HL-60 (cell line): ENCODE measurements around the gene ISG15.

Source experiments
- DNase-seq, 2 experiments: peaks; one replicate each; pipeline ENCODE4 v3.0.0-alpha.2; 2010 to 2020; ENCODE audit warnings: low read depth in 1 of 2, low spot score in 1 of 2
- H3K27ac ChIP-seq: fragments of 250-450 bp; sonication (Bioruptor Pico); replicated peaks from 2 replicates; pipeline ENCODE4 v1.5.1; 2020; ENCODE audit warnings: mild to moderate bottlenecking, moderate library complexity
- H3K27me3 ChIP-seq: fragments of 250-450 bp; sonication (Bioruptor Pico); 2 replicates; pipeline ENCODE4 v1.5.1; 2021; ENCODE audit warnings: mild to moderate bottlenecking, moderate library complexity; ENCODE audit not compliant: insufficient read depth, poor library complexity, severe bottlenecking
- H3K4me3 ChIP-seq: replicated peaks from 2 replicates; pipeline ENCODE4 v1.5.1; 2011; ENCODE audit warnings: mild to moderate bottlenecking, control low read depth, low read length; ENCODE audit not compliant: insufficient read depth
- GABPA ChIP-seq: IDR thresholded peaks from 2 replicates; pipeline ENCODE4 v1.6.1; 2012; ENCODE audit warnings: low read depth
- POLR2AphosphoS5 ChIP-seq: IDR thresholded peaks from 2 replicates; pipeline ENCODE4 v1.6.1; 2012; ENCODE audit warnings: low read depth
- SPI1 ChIP-seq: IDR thresholded peaks from 2 replicates; pipeline ENCODE4 v1.6.1; 2012; ENCODE audit warnings: low read depth, mild to moderate bottlenecking, borderline replicate concordance
- TF ChIP-seq, protein P1 (sequence below): IDR thresholded peaks from one replicate; pipeline ENCODE4 v1.5.1; 2011; ENCODE audit warnings: low read length, control low read depth, inconsistent platforms; ENCODE audit not compliant: insufficient read depth
- TF ChIP-seq, protein P2 (sequence below): IDR thresholded peaks from 2 replicates; pipeline ENCODE4 v1.6.1; 2012; ENCODE audit warnings: low read depth; ENCODE audit not compliant: insufficient replicate concordance

ISG15 gene

DNA sequence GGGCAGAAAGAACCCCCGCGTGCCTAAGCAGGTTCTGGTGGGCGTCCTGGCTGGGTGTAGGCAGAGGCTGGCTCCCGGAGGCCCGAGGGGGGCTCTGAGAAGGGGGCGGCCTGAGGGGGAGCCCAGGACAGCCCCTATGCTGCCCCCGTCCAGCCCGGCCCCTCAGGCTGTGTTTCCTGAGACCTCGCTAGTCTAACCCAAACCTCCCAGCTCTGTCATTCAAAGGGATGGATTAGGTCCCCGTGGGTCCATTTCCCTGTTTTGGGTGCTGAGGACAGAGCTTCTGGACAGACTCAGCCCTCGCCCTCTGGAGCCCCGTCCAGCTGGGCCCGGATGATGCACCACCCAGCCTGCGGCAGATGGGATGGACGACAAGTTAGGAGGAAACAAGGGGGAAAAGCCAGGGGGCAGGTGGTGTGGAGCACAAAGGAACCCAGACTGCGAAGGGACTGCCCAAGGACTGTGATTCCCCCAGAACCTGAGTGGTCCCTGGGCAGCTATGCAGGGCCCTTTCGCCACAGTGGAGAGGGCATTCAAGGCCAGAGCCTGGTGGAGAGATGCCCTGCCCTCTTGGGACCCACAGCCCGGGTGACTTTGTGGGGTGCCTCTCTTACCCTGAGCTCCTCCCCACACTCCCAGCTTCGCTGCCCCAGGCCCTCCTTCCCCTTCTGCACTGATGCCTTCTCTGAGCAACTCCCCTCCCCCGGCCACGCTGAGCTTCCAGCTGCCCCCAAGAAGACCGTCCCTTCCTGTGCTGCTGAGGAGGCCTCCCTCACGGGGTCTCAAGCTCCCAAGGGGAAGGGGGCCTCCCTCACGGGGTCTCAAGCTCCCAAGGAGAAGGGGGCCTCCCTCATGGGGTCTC, 16.2 kb upstream of the ISG15 start:
- no peak overlapping the region for H3K4me3 ChIP-seq
- TF ChIP-seq, protein P1, sequence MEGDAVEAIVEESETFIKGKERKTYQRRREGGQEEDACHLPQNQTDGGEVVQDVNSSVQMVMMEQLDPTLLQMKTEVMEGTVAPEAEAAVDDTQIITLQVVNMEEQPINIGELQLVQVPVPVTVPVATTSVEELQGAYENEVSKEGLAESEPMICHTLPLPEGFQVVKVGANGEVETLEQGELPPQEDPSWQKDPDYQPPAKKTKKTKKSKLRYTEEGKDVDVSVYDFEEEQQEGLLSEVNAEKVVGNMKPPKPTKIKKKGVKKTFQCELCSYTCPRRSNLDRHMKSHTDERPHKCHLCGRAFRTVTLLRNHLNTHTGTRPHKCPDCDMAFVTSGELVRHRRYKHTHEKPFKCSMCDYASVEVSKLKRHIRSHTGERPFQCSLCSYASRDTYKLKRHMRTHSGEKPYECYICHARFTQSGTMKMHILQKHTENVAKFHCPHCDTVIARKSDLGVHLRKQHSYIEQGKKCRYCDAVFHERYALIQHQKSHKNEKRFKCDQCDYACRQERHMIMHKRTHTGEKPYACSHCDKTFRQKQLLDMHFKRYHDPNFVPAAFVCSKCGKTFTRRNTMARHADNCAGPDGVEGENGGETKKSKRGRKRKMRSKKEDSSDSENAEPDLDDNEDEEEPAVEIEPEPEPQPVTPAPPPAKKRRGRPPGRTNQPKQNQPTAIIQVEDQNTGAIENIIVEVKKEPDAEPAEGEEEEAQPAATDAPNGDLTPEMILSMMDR, result no peak
- TF ChIP-seq POLR2AphosphoS5 (no peak), SPI1 (no peak), GABPA (no peak)
- peaks cover 47% of the 10 kb centered on the region for H3K27me3 ChIP-seq
- H3K27ac ChIP-seq, result no peak overlapping the region
- no peak for DNase-seq

DNA sequence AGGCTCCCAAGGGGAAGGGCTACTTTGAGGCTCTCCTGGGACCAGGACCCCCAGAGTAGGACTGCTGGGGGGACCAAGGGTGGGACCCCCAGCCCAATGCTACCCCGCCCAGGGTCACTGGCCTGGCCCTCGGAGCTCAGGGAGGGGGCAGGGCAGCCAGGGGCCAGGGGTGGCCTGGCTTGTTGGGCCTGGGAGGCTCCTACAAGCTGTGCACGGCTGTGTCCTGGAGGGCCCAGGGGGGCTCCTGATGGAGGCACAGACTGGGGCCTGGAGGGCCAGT, 15.6 kb upstream of the ISG15 start:
- TF ChIP-seq GABPA, result no peak
- TF ChIP-seq, protein P2, sequence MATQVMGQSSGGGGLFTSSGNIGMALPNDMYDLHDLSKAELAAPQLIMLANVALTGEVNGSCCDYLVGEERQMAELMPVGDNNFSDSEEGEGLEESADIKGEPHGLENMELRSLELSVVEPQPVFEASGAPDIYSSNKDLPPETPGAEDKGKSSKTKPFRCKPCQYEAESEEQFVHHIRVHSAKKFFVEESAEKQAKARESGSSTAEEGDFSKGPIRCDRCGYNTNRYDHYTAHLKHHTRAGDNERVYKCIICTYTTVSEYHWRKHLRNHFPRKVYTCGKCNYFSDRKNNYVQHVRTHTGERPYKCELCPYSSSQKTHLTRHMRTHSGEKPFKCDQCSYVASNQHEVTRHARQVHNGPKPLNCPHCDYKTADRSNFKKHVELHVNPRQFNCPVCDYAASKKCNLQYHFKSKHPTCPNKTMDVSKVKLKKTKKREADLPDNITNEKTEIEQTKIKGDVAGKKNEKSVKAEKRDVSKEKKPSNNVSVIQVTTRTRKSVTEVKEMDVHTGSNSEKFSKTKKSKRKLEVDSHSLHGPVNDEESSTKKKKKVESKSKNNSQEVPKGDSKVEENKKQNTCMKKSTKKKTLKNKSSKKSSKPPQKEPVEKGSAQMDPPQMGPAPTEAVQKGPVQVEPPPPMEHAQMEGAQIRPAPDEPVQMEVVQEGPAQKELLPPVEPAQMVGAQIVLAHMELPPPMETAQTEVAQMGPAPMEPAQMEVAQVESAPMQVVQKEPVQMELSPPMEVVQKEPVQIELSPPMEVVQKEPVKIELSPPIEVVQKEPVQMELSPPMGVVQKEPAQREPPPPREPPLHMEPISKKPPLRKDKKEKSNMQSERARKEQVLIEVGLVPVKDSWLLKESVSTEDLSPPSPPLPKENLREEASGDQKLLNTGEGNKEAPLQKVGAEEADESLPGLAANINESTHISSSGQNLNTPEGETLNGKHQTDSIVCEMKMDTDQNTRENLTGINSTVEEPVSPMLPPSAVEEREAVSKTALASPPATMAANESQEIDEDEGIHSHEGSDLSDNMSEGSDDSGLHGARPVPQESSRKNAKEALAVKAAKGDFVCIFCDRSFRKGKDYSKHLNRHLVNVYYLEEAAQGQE, result no peak
- no peak overlapping the region for H3K4me3 ChIP-seq
- peaks cover 50% of the 10 kb centered on the region for H3K27me3 ChIP-seq
- H3K27ac ChIP-seq, result no peak overlapping the region
- DNase-seq, result no peak

DNA sequence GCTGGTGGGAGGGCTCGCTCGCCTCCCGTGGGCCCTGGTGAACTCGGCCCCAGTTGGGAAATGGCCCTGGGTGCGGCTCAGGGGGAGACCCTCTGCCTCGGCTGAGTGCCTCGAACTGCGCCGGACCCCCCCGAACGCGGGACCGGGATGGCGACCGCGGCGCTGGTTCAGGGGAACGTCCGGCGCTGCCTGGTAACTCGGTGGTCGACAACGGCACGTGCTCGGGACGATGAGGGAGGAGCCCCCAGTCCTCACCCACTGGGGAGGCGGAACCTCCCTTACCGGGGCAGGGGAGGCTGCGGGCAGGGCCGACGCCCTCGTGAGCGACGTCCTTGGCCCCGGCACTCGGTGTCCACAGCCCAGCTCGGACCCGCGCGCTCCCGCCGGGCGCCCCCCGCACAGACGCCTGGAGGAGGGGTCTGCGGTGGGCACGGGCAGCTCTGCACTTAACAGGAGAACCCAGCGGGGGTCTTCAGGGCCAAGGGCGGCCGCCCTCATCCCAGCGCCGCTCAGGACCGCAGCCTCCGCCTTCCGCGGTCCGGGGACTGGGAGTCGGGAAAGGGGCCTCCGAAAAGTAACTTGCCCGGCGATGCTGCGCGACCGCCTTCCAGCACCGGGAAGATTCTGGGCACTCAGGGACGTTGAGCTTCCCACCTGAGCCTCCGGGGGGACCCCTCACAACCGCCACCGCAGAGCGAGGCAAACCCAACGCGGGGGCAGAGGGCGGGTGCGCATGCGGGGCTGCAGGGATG, 15.1 kb upstream of the ISG15 start:
- H3K27ac ChIP-seq, result no peak overlapping the region
- H3K4me3 ChIP-seq, result no peak overlapping the region
- no peak for TF ChIP-seq POLR2AphosphoS5
- TF ChIP-seq, protein P2, result no peak
- TF ChIP-seq, protein P1, result no peak
- no peak for TF ChIP-seq SPI1
- TF ChIP-seq GABPA, result no peak
- DNase-seq, result no peak
- H3K27me3 ChIP-seq, result peaks cover 55% of the 10 kb centered on the region

DNA sequence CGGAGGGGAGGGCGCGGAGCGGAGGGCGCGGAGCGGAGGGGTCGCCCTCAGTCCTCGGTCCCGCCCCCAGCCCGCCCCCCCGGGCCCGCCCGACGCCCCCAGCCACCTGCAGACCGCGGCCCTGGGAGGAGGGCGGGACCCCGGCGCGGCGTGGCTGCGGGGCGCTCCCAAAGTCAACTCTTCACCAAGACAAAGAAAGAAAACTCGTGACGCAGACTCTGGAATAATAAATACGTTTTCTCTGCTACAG, 14.6 kb upstream of the ISG15 start:
- H3K27me3 ChIP-seq, result peaks cover 55% of the 10 kb centered on the region
- no peak for DNase-seq
- TF ChIP-seq SPI1 (no peak), GABPA (no peak), POLR2AphosphoS5 (no peak)
- TF ChIP-seq, protein P2, result no peak
- TF ChIP-seq, protein P1, result no peak
- no peak overlapping the region for H3K27ac ChIP-seq
- H3K4me3 ChIP-seq, result no peak overlapping the region
